H9 (cell line): Measurements from ENCODE around the gene UGT1A5. TPM values are rescaled to one million over a fixed set of nuclear protein-coding genes. Genes with fewer than 3 reads are reported as not detected.
A peak's percentile ranks its signal among the peaks of the same experiment; 100 is the strongest.

Experiments used
- DNase-seq: peaks from one replicate; pipeline ENCODE4 v3.0.0-alpha.2; 2017
- H2AFZ ChIP-seq: one replicate; pipeline ENCODE4 v1.6.1; 2013; ENCODE audit warnings: mild to moderate bottlenecking, low read length, control low read depth, moderate library complexity
- H2AK5ac ChIP-seq: 2 replicates; pipeline ENCODE4 v1.6.1; 2013; ENCODE audit warnings: low read length, control low read depth, mixed read lengths; ENCODE audit not compliant: insufficient read length
- H2BK120ac ChIP-seq: one replicate; pipeline ENCODE4 v1.6.1; 2013; ENCODE audit warnings: low read depth, mild to moderate bottlenecking, low read length, control low read depth, inconsistent platforms; ENCODE audit not compliant: poor library complexity, severe bottlenecking
- H2BK12ac ChIP-seq: 2 replicates; pipeline ENCODE4 v1.6.1; 2013; ENCODE audit warnings: low read length, control low read depth, mixed read lengths, low read depth; ENCODE audit not compliant: insufficient read length
- H2BK15ac ChIP-seq: 2 replicates; pipeline ENCODE4 v1.6.1; 2013; ENCODE audit warnings: low read depth, low read length, control low read depth
- H2BK20ac ChIP-seq: one replicate; pipeline ENCODE4 v1.6.1; 2013; ENCODE audit warnings: low read depth, mild to moderate bottlenecking, low read length, control low read depth, inconsistent platforms; ENCODE audit not compliant: poor library complexity, severe bottlenecking
- H2BK5ac ChIP-seq: 2 replicates; pipeline ENCODE4 v1.6.1; 2013; ENCODE audit warnings: low read length, control low read depth, mixed read lengths; ENCODE audit not compliant: insufficient read length
- H3K14ac ChIP-seq: 2 replicates; pipeline ENCODE4 v1.6.1; 2013; ENCODE audit warnings: low read length, control low read depth; ENCODE audit not compliant: insufficient read depth
- H3K18ac ChIP-seq: 2 replicates; pipeline ENCODE4 v1.6.1; 2013; ENCODE audit warnings: low read depth, mild to moderate bottlenecking, mixed read lengths, low read length, control low read depth; ENCODE audit not compliant: insufficient read length
- H3K23ac ChIP-seq: 2 replicates; pipeline ENCODE4 v1.6.1; 2013; ENCODE audit warnings: low read length, control low read depth, mixed read lengths, low read depth; ENCODE audit not compliant: insufficient read length
- H3K23me2 ChIP-seq: 2 replicates; pipeline ENCODE4 v1.6.1; 2013; ENCODE audit warnings: low read depth, mild to moderate bottlenecking, mixed read lengths, low read length, control low read depth; ENCODE audit not compliant: insufficient read length, poor library complexity, severe bottlenecking
- H3K27ac ChIP-seq: 2 replicates; pipeline ENCODE4 v1.5.1; 2013; ENCODE audit warnings: low read length, control low read depth, mixed read lengths, low read depth; ENCODE audit not compliant: insufficient read length
- H3K27me3 ChIP-seq: 2 replicates; pipeline ENCODE4 v1.6.1; 2013; ENCODE audit warnings: low read length, control low read depth, inconsistent platforms; ENCODE audit not compliant: insufficient read depth
- H3K4ac ChIP-seq: 2 replicates; pipeline ENCODE4 v1.6.1; 2013; ENCODE audit warnings: low read depth, mild to moderate bottlenecking, control low read depth, inconsistent platforms, low read length, moderate library complexity
- H3K4me1 ChIP-seq: 2 replicates; pipeline ENCODE4 v1.6.1; 2013; ENCODE audit warnings: low read length, control low read depth, inconsistent platforms; ENCODE audit not compliant: insufficient read depth
- H3K4me2 ChIP-seq: 2 replicates; pipeline ENCODE4 v1.6.1; 2013; ENCODE audit warnings: low read length, control low read depth, mixed read lengths; ENCODE audit not compliant: insufficient read length, insufficient read depth
- H3K56ac ChIP-seq: 2 replicates; pipeline ENCODE4 v1.6.1; 2013; ENCODE audit warnings: low read depth, mild to moderate bottlenecking, mixed read lengths, low read length, control low read depth; ENCODE audit not compliant: insufficient read length
- H3K79me1 ChIP-seq: 2 replicates; pipeline ENCODE4 v1.6.1; 2013; ENCODE audit warnings: low read depth, mild to moderate bottlenecking, moderate library complexity, low read length, control low read depth, inconsistent platforms; ENCODE audit not compliant: insufficient read depth, poor library complexity, severe bottlenecking
- H3K79me2 ChIP-seq: 2 replicates; pipeline ENCODE4 v1.6.1; 2013; ENCODE audit warnings: low read length, control low read depth, inconsistent platforms; ENCODE audit not compliant: insufficient read depth
- H3K9ac ChIP-seq: 2 replicates; pipeline ENCODE4 v1.6.1; 2013; ENCODE audit warnings: low read length, control low read depth, mixed read lengths; ENCODE audit not compliant: insufficient read length; ENCODE audit errors: extremely low read depth
- H3K9me3 ChIP-seq: one replicate; pipeline ENCODE4 v1.6.1; 2013; ENCODE audit warnings: low read depth, low read length, inconsistent platforms; ENCODE audit not compliant: control insufficient read depth
- H3T11ph ChIP-seq: one replicate; pipeline ENCODE4 v1.6.1; 2013; ENCODE audit warnings: mild to moderate bottlenecking, low read length, control low read depth, inconsistent platforms
- H4K20me1 ChIP-seq: one replicate; pipeline ENCODE4 v1.6.1; 2013; ENCODE audit not compliant: control insufficient read depth, insufficient read length, insufficient read depth
- H4K5ac ChIP-seq: 2 replicates; pipeline ENCODE4 v1.6.1; 2013; ENCODE audit warnings: low read depth, mild to moderate bottlenecking, mixed read lengths, low read length, control low read depth; ENCODE audit not compliant: insufficient read length
- H4K8ac ChIP-seq: replicated peaks from 2 replicates; pipeline ENCODE4 v1.6.1; 2013; ENCODE audit warnings: low read length, control low read depth, mixed read lengths, low read depth; ENCODE audit not compliant: insufficient read length
- H4K91ac ChIP-seq: 2 replicates; pipeline ENCODE4 v1.6.1; 2013; ENCODE audit warnings: low read depth, mild to moderate bottlenecking, moderate library complexity, mixed read lengths, low read length, control low read depth; ENCODE audit not compliant: insufficient read length
- H3K27ac Mint-ChIP-seq, 3 experiments: 2 replicates in 2 of 3; 3 replicates in 1 of 3; pipeline ENCODE4 v1.8.0; 2020 to 2021; ENCODE audit warnings: mixed read lengths in 3 of 3, mild to moderate bottlenecking in 1 of 3, moderate library complexity in 1 of 3
- H3K27me3 Mint-ChIP-seq: 2 replicates; pipeline ENCODE4 v1.8.0; 2021; ENCODE audit warnings: low read depth, mild to moderate bottlenecking, moderate library complexity, mixed read lengths
- H3K36me3 Mint-ChIP-seq, 3 experiments: 2 replicates in 2 of 3; 3 replicates in 1 of 3; pipeline ENCODE4 v1.8.0; 2020 to 2021; ENCODE audit warnings: low read depth in 3 of 3, mixed read lengths in 3 of 3; ENCODE audit not compliant: insufficient read depth in 1 of 3
- H3K4me1 Mint-ChIP-seq, 2 experiments: 2 replicates each; pipeline ENCODE4 v1.8.0; 2020; ENCODE audit warnings: mixed read lengths in 2 of 2
- H3K4me3 Mint-ChIP-seq, 2 experiments: 2 replicates in 1 of 2; 3 replicates in 1 of 2; pipeline ENCODE4 v1.8.0; 2020 to 2021; ENCODE audit warnings: mild to moderate bottlenecking in 2 of 2, mixed read lengths in 2 of 2, moderate library complexity in 1 of 2
- H3K9me3 Mint-ChIP-seq, 2 experiments: 2 replicates in 1 of 2; 3 replicates in 1 of 2; pipeline ENCODE4 v1.8.0; 2020; ENCODE audit warnings: mild to moderate bottlenecking in 2 of 2, mixed read lengths in 2 of 2, moderate library complexity in 1 of 2
- CTCF ChIP-seq: fragments of 200-600 bp; sonication (generic); conservative IDR thresholded peaks from 3 replicates; pipeline ENCODE4 v1.8.0; 2021; ENCODE audit warnings: antibody characterized with exemption, mild to moderate bottlenecking
- WGBS: extraction: QIAGEN DNeasy Blood & Tissue Kit; methylation state at CpG from one replicate; pipeline ENCODE4 v1.1.7; 2013; ENCODE audit warnings: missing lambda C conversion rate, low lambda C conversion rate, mixed read lengths; ENCODE audit not compliant: insufficient read length; ENCODE audit errors: extremely low coverage; 5-methylcytosine and 5-hydroxymethylcytosine counted together
- total RNA-seq: library from RNA; stranded (reverse); gene quantifications from 2 replicates; pipeline ENCODE4 v1.2.1, GENCODE V29; 2021

The UGT1A5 gene
- total RNA-seq, 1 experiment from 2014 or later = not detected

GRCh38 chr2:233693963-233694362 lies 18.7 kb upstream of the UGT1A5 start:
- no peak overlapping the region for H3K14ac ChIP-seq
- no peak overlapping the region for H3K4ac ChIP-seq
- no peaks in the 10 kb centered on the region for H3K9me3 ChIP-seq
- H4K5ac ChIP-seq = no peak overlapping the region
- H3K9ac ChIP-seq = no peak overlapping the region
- peaks cover 3% of the 10 kb centered on the region; the same call in 1 of the 2 replicates for H3K4me1 ChIP-seq
- H3K79me1 ChIP-seq = no peaks in the 10 kb centered on the region
- Mint-ChIP-seq H3K27me3 (no peaks in the 10 kb centered on the region), H3K4me3 (no peak overlapping the region), H3K4me1 (peaks cover 19 to 21% of the 10 kb centered on the region in 2 experiments), H3K27ac (peak overlapping the region in 1 of 3 experiments; percentile 78; a peak in 2 of 7 replicates), H3K36me3 (no peaks in the 10 kb centered on the region; a peak in 1 of 7 replicates), H3K9me3 (peaks cover 0 to 7% of the 10 kb centered on the region in 2 experiments; a peak in 2 of 5 replicates)
- no peaks in the 10 kb centered on the region for H4K20me1 ChIP-seq
- H3K4me2 ChIP-seq = no peak overlapping the region
- no peak overlapping the region for H2BK120ac ChIP-seq
- H3K18ac ChIP-seq = no peak overlapping the region
- WGBS = no CpG with 5 or more reads among the region's 6 CpGs
- H3K27ac ChIP-seq = no peak overlapping the region
- H4K91ac ChIP-seq = no peak overlapping the region
- no peaks in the 10 kb centered on the region for H3K79me2 ChIP-seq
- H3K23me2 ChIP-seq = no peaks in the 10 kb centered on the region
- H2BK12ac ChIP-seq = no peak overlapping the region
- H3T11ph ChIP-seq = no peak overlapping the region
- H2AFZ ChIP-seq = no peak overlapping the region
- no peak overlapping the region for H3K23ac ChIP-seq
- no peak for TF ChIP-seq CTCF
- H3K27me3 ChIP-seq = no peaks in the 10 kb centered on the region
- no peak overlapping the region for H3K56ac ChIP-seq
- H2AK5ac ChIP-seq = no peak overlapping the region
- no peak overlapping the region for H2BK20ac ChIP-seq
- no peak for DNase-seq
- H2BK5ac ChIP-seq = no peak overlapping the region
- no peak overlapping the region for H4K8ac ChIP-seq
- no peak overlapping the region for H2BK15ac ChIP-seq
